HepG2 (cell line): Measurements from ENCODE around the gene UTRN. TPM values are rescaled to one million over a fixed set of nuclear protein-coding genes. Genes with fewer than 3 reads are reported as not detected.
A peak's percentile ranks its signal among the peaks of the same experiment; 100 is the strongest.

ENCODE experiments used
- ARID4A ChIP-seq: sonication (generic); formaldehyde crosslinking; IDR thresholded peaks from 2 replicates; pipeline ENCODE4 v1.5.0; 2020; ENCODE audit warnings: mild to moderate bottlenecking, missing genetic modification reagents, borderline replicate concordance
- ATF2 ChIP-seq: sonication (generic); formaldehyde crosslinking; IDR thresholded peaks from 2 replicates; pipeline ENCODE4 v1.4.0; 2020; ENCODE audit warnings: missing genetic modification reagents
- ATRX ChIP-seq: sonication (generic); formaldehyde crosslinking; IDR thresholded peaks from 2 replicates; pipeline ENCODE4 v1.4.0; 2020; ENCODE audit warnings: missing genetic modification reagents, borderline replicate concordance
- CEBPB ChIP-seq: IDR thresholded peaks from 2 replicates; pipeline ENCODE4 v1.6.1; 2011; ENCODE audit warnings: low read depth, low read length, improper control_type of control experiment, borderline replicate concordance
- EEA1 ChIP-seq: sonication (generic); formaldehyde crosslinking; IDR thresholded peaks from 2 replicates; pipeline ENCODE4 v1.5.1; 2020; ENCODE audit warnings: mild to moderate bottlenecking, missing genetic modification reagents, borderline replicate concordance
- FOXC1 ChIP-seq: sonication (generic); formaldehyde crosslinking; IDR thresholded peaks from 2 replicates; pipeline ENCODE4 v1.8.0; 2022; ENCODE audit warnings: mild to moderate bottlenecking, missing genetic modification reagents, borderline replicate concordance
- NBN ChIP-seq: fragments of 450-650 bp; conservative IDR thresholded peaks from 2 replicates; pipeline ENCODE4 v1.6.1; 2017
- SALL1 ChIP-seq: sonication (generic); formaldehyde crosslinking; IDR thresholded peaks from 2 replicates; pipeline ENCODE4 v1.8.0; 2022; ENCODE audit warnings: mild to moderate bottlenecking, missing genetic modification reagents
- TAF1 ChIP-seq: sonication (generic); formaldehyde crosslinking; IDR thresholded peaks from 2 replicates; pipeline ENCODE4 v1.4.0; 2020; ENCODE audit warnings: missing genetic modification reagents
- TFDP2 ChIP-seq: sonication (generic); formaldehyde crosslinking; IDR thresholded peaks from 2 replicates; pipeline ENCODE4 v1.4.0; 2020; ENCODE audit warnings: missing genetic modification reagents
- THYN1 ChIP-seq: sonication (generic); formaldehyde crosslinking; IDR thresholded peaks from 2 replicates; pipeline ENCODE4 v1.8.1; 2023; ENCODE audit warnings: low read depth, mild to moderate bottlenecking, moderate library complexity, missing genetic modification reagents, borderline replicate concordance
- ZBTB33 ChIP-seq: sonication (generic); formaldehyde crosslinking; IDR thresholded peaks from 2 replicates; pipeline ENCODE4 v1.4.0; 2020; ENCODE audit warnings: missing genetic modification reagents
- ZBTB7A ChIP-seq: sonication (generic); formaldehyde crosslinking; IDR thresholded peaks from 2 replicates; pipeline ENCODE4 v1.8.0; 2022; ENCODE audit warnings: mild to moderate bottlenecking, missing genetic modification reagents
- ZNF160 ChIP-seq: sonication (generic); formaldehyde crosslinking; IDR thresholded peaks from 2 replicates; pipeline ENCODE4 v1.8.0; 2022; ENCODE audit warnings: mild to moderate bottlenecking, inconsistent platforms, missing genetic modification reagents
- ZNF224 ChIP-seq: sonication (generic); formaldehyde crosslinking; IDR thresholded peaks from 2 replicates; pipeline ENCODE4 v1.5.0; 2020; ENCODE audit warnings: mild to moderate bottlenecking, missing genetic modification reagents
- ZNF234 ChIP-seq: sonication (generic); formaldehyde crosslinking; conservative IDR thresholded peaks from 2 replicates; pipeline ENCODE4 v1.5.1; 2020; ENCODE audit warnings: mild to moderate bottlenecking, missing genetic modification reagents
- ZNF343 ChIP-seq: sonication (generic); formaldehyde crosslinking; IDR thresholded peaks from 2 replicates; pipeline ENCODE4 v1.4.0; 2020; ENCODE audit warnings: mild to moderate bottlenecking, missing genetic modification reagents
- ZNF383 ChIP-seq: sonication (generic); formaldehyde crosslinking; IDR thresholded peaks from 2 replicates; pipeline ENCODE4 v1.4.0; 2020; ENCODE audit warnings: missing genetic modification reagents, mild to moderate bottlenecking, borderline replicate concordance
- ZNF468 ChIP-seq: sonication (generic); formaldehyde crosslinking; IDR thresholded peaks from 2 replicates; pipeline ENCODE4 v1.8.0; 2022; ENCODE audit warnings: mild to moderate bottlenecking, moderate library complexity, missing genetic modification reagents
- ZNF720 ChIP-seq: sonication (generic); formaldehyde crosslinking; IDR thresholded peaks from 2 replicates; pipeline ENCODE4 v1.4.0; 2020; ENCODE audit warnings: missing genetic modification reagents
- ZNF749 ChIP-seq: sonication (generic); formaldehyde crosslinking; IDR thresholded peaks from 2 replicates; pipeline ENCODE4 v1.8.0; 2022; ENCODE audit warnings: mild to moderate bottlenecking, missing genetic modification reagents, moderate library complexity, borderline replicate concordance
- polyA plus RNA-seq, 8 experiments: library from polyadenylated mRNA; depleted of rRNA in 3 of 8; stranded (reverse) in 7 of 8; unstranded in 1 of 8; fragments of >200 nt; fragmentation: Illumina TruSeq in 4 of 8; extraction: Trizol in 4 of 8; gene quantifications; 2 replicates each; pipeline versions ENCODE4 v1.2.1 to v1.2.3, GENCODE V29; 2011 to 2016; ENCODE audit warnings: low read depth in 4 of 8, missing spikeins in 1 of 8, mixed read lengths in 1 of 8; ENCODE audit not compliant: insufficient read depth in 1 of 8
- total RNA-seq, 5 experiments: library from RNA; depleted of rRNA; stranded (reverse); fragments of >200 nt; fragmentation: Illumina TruSeq; extraction: Trizol; gene quantifications; 2 replicates each; pipeline ENCODE4 v1.2.3, GENCODE V29; 2016; ENCODE audit warnings: low read depth in 1 of 5

UTRN gene
- total and polyA plus RNA-seq, 2 of the 13 experiments (the other 11 are each of a cell fraction or from before 2014, with no cell fraction given) = 102 to 116 TPM

GRCh38 chr6:144315226-144315980 is 30.3 kb downstream of the UTRN start (continued):
- TF ChIP-seq TAF1 (CRISPR knock-in tag) (0 out of 2 replicates have a peak, but pooled peaks have one; percentile 22), ZBTB33 (CRISPR knock-in tag) (peak; percentile 48; the same call in 1 of the 2 replicates), NBN (no peak), THYN1 (no peak), ATRX (CRISPR knock-in tag) (no peak), ATF2 (no peak), ZNF234 (CRISPR knock-in tag) (no peak), ZNF468 (no peak), ZNF343 (CRISPR knock-in tag) (no peak), ZNF383 (CRISPR knock-in tag) (no peak; the same call in 1 of the 2 replicates), ZNF160 (CRISPR knock-in tag) (no peak), SALL1 (peak; percentile 27; the same call in 1 of the 2 replicates), CEBPB (no peak), ZNF720 (CRISPR knock-in tag) (no peak), ZNF224 (CRISPR knock-in tag) (no peak), ZBTB7A (CRISPR knock-in tag) (no peak), FOXC1 (peak; percentile 71; the same call in 1 of the 2 replicates), EEA1 (CRISPR knock-in tag) (no peak), ZNF749 (CRISPR knock-in tag) (0 out of 2 replicates have a peak, but pooled peaks have one; percentile 64), ARID4A (CRISPR knock-in tag) (no peak), TFDP2 (CRISPR knock-in tag) (no peak)
